B cell (primary cell): ENCODE measurements around the gene AP4S1.
"Not testable (repeated sequence)": the region's sequence is repeated elsewhere in the genome, so short reads cannot be mapped to it uniquely, and the experiment has no call there.

Experiments used
- CTCF ChIP-seq: fragments of 200-600 bp; IDR thresholded peaks from one replicate; pipeline ENCODE4 v1.8.0; 2022; ENCODE audit warnings: antibody characterized with exemption, mild to moderate bottlenecking
- EZH2 ChIP-seq: IDR thresholded peaks from 2 replicates; pipeline ENCODE4 v1.6.1; 2012; ENCODE audit warnings: borderline replicate concordance, low read depth, mild to moderate bottlenecking, moderate library complexity, low read length; ENCODE audit not compliant: insufficient read depth, poor library complexity, severe bottlenecking

GRCh38 chr14:31052905-31053586 is 27.6 kb downstream of the AP4S1 start:
- not testable (repeated sequence) for TF ChIP-seq CTCF, EZH2
